ENCODE measurements around the gene YIPF4.
"Not testable (repeated sequence)": the region's sequence is repeated elsewhere in the genome, so short reads cannot be mapped to it uniquely, and the experiment has no call there.

DNA sequence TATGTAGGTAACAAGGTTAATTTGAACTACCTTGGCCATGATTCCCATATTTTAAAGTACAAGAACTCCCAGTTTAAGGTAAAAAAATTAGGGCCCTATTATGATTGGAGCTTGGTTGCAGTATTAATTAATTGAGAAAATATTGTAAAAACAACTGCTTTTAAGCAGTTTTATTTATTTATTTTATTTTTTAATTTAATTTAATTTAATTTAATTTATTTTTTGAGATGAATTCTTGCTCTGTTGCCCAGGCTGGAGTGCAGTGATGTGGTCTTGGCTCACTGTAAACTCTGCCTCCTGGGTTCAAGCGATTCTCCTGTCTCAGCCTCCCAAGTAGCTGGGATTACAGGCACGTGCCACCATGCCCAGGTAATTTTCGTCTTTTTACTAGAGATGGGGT, 88.0 kb downstream of the YIPF4 start:
- TF ChIP-seq, protein P1, sequence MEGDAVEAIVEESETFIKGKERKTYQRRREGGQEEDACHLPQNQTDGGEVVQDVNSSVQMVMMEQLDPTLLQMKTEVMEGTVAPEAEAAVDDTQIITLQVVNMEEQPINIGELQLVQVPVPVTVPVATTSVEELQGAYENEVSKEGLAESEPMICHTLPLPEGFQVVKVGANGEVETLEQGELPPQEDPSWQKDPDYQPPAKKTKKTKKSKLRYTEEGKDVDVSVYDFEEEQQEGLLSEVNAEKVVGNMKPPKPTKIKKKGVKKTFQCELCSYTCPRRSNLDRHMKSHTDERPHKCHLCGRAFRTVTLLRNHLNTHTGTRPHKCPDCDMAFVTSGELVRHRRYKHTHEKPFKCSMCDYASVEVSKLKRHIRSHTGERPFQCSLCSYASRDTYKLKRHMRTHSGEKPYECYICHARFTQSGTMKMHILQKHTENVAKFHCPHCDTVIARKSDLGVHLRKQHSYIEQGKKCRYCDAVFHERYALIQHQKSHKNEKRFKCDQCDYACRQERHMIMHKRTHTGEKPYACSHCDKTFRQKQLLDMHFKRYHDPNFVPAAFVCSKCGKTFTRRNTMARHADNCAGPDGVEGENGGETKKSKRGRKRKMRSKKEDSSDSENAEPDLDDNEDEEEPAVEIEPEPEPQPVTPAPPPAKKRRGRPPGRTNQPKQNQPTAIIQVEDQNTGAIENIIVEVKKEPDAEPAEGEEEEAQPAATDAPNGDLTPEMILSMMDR (IDR thresholded peaks at IDR 0.05) = not testable (repeated sequence)
- TF ChIP-seq POLR2A (IDR thresholded peaks at IDR 0.05) = not testable (repeated sequence)
